Kidney epithelial cell (primary cell): ENCODE results near the gene LLCFC1. TPM values are rescaled to one million over a fixed set of nuclear protein-coding genes. Genes with fewer than 3 reads are reported as not detected.

ENCODE experiments used
- DNase-seq: peaks from one replicate; pipeline ENCODE4 v3.0.0-alpha.2; 2010; ENCODE audit warnings: low read depth
- H3K27me3 ChIP-seq: 2 replicates; pipeline ENCODE4 v1.6.0; 2011; ENCODE audit warnings: low read length; ENCODE audit not compliant: control insufficient read depth, insufficient read depth
- H3K36me3 ChIP-seq: 2 replicates; pipeline ENCODE4 v1.5.1; 2011; ENCODE audit warnings: low read length; ENCODE audit not compliant: control insufficient read depth, insufficient read depth
- H3K4me3 ChIP-seq: 2 replicates; pipeline ENCODE4 v1.5.1; 2011; ENCODE audit warnings: low read depth, mild to moderate bottlenecking, control low read depth, low read length
- CTCF ChIP-seq: IDR thresholded peaks from 2 replicates; pipeline ENCODE4 v1.5.1; 2011; ENCODE audit warnings: mild to moderate bottlenecking, moderate library complexity, low read length, control low read depth, inconsistent platforms; ENCODE audit not compliant: insufficient read depth, poor library complexity, severe bottlenecking
- total RNA-seq: library from RNA; depleted of rRNA; stranded (reverse); fragments of >200 nt; gene quantifications from 2 replicates; pipeline ENCODE4 v1.2.3, GENCODE V29; 2015

The LLCFC1 gene
- total RNA-seq, 1 donor from 2014 or later: not detected

GRCh38 chr7:142945001-142945400 is 5.7 kb downstream of the LLCFC1 start:
- no peak for DNase-seq
- TF ChIP-seq CTCF: no peak
- Histone ChIP-seq H3K27me3 (no peaks in the 10 kb centered on the region), H3K36me3 (no peaks in the 10 kb centered on the region), H3K4me3 (no peak overlapping the region)

- Histone ChIP-seq H3K36me3 (no peaks in the 10 kb centered on the region), H3K27me3 (no peaks in the 10 kb centered on the region), H3K4me3 (no peak overlapping the region)
- no peak for DNase-seq
- TF ChIP-seq CTCF: no peak
Measured at GRCh38 chr7:142948603-142949002, 9.3 kb downstream of the LLCFC1 start.

- H3K36me3 ChIP-seq: no peaks in the 10 kb centered on the region
- H3K4me3 ChIP-seq: no peak overlapping the region
- TF ChIP-seq CTCF: no peak
- H3K27me3 ChIP-seq: no peaks in the 10 kb centered on the region
- no peak for DNase-seq
Measured at GRCh38 chr7:142950235-142950634, 11.0 kb downstream of the LLCFC1 start.

- H3K27me3 ChIP-seq: no peaks in the 10 kb centered on the region
- no peak for DNase-seq
- no peak overlapping the region for H3K4me3 ChIP-seq
- TF ChIP-seq CTCF: no peak
- no peaks in the 10 kb centered on the region for H3K36me3 ChIP-seq
Measured at GRCh38 chr7:142954680-142955268, 15.5 kb downstream of the LLCFC1 start.

GRCh38 chr7:142956951-142957623 is 17.8 kb downstream of the LLCFC1 start:
- TF ChIP-seq CTCF: no peak
- DNase-seq: no peak
- H3K27me3 ChIP-seq: no peaks in the 10 kb centered on the region
- H3K4me3 ChIP-seq: no peak overlapping the region
- no peaks in the 10 kb centered on the region for H3K36me3 ChIP-seq

- no peak for DNase-seq
- no peak overlapping the region for H3K4me3 ChIP-seq
Measured at GRCh38 chr7:142957723-142958122, 18.4 kb downstream of the LLCFC1 start.

More at GRCh38 chr7:142957723-142958122, 18.4 kb downstream of the LLCFC1 start:
- TF ChIP-seq CTCF: no peak
- H3K27me3 ChIP-seq: no peaks in the 10 kb centered on the region
- H3K36me3 ChIP-seq: no peaks in the 10 kb centered on the region
